ENCODE measurements around the gene MAP3K4. TPM values are rescaled to one million over a fixed set of nuclear protein-coding genes. Genes with fewer than 3 reads are reported as not detected.

MAP3K4 gene
- total RNA-seq, 1 donor from 2014 or later, result 41.2 TPM

GRCh38 chr6:161109366-161109765, 117.8 kb downstream of the MAP3K4 start:
- DNase-seq (ENCODE audit: low spot score), result no peak
- Mint-ChIP-seq H3K36me3 (ENCODE audit: low read depth, unreplicated experiment) (peaks cover 26% of the 10 kb centered on the region), H3K4me3 (ENCODE audit: unreplicated experiment) (no peak overlapping the region), H3K4me1 (ENCODE audit: unreplicated experiment) (no peaks in the 10 kb centered on the region), H3K27me3 (ENCODE audit: unreplicated experiment) (no peaks in the 10 kb centered on the region), H3K9me3 (ENCODE audit: unreplicated experiment) (no peaks in the 10 kb centered on the region), H3K27ac (ENCODE audit: unreplicated experiment) (no peak overlapping the region)
- no peak for TF ChIP-seq CTCF (IDR thresholded peaks at IDR 0.05; ENCODE audit: unreplicated experiment)

- Mint-ChIP-seq H3K4me3 (ENCODE audit: unreplicated experiment) (no peak overlapping the region), H3K36me3 (ENCODE audit: low read depth, unreplicated experiment) (peaks cover 29% of the 10 kb centered on the region), H3K9me3 (ENCODE audit: unreplicated experiment) (no peaks in the 10 kb centered on the region), H3K27me3 (ENCODE audit: unreplicated experiment) (no peaks in the 10 kb centered on the region), H3K4me1 (ENCODE audit: unreplicated experiment) (no peaks in the 10 kb centered on the region), H3K27ac (ENCODE audit: unreplicated experiment) (no peak overlapping the region)
- no peak for TF ChIP-seq CTCF (IDR thresholded peaks at IDR 0.05; ENCODE audit: unreplicated experiment)
- DNase-seq (ENCODE audit: low spot score), result no peak
Observed at GRCh38 chr6:161110028-161110779, 118.6 kb downstream of the MAP3K4 start.

GRCh38 chr6:161111261-161111660, 119.7 kb downstream of the MAP3K4 start:
- Mint-ChIP-seq H3K4me3 (ENCODE audit: unreplicated experiment) (no peak overlapping the region), H3K4me1 (ENCODE audit: unreplicated experiment) (peaks cover 3% of the 10 kb centered on the region), H3K36me3 (ENCODE audit: low read depth, unreplicated experiment) (peaks cover 40% of the 10 kb centered on the region), H3K27me3 (ENCODE audit: unreplicated experiment) (no peaks in the 10 kb centered on the region), H3K9me3 (ENCODE audit: unreplicated experiment) (no peaks in the 10 kb centered on the region), H3K27ac (ENCODE audit: unreplicated experiment) (no peak overlapping the region)
- no peak for TF ChIP-seq CTCF (IDR thresholded peaks at IDR 0.05; ENCODE audit: unreplicated experiment)
- DNase-seq (ENCODE audit: low spot score), result no peak

- H3K36me3 Mint-ChIP-seq (ENCODE audit: low read depth, unreplicated experiment), result peaks cover 41% of the 10 kb centered on the region
- no peaks in the 10 kb centered on the region for H3K9me3 Mint-ChIP-seq (ENCODE audit: unreplicated experiment)
- no peak overlapping the region for H3K4me3 Mint-ChIP-seq (ENCODE audit: unreplicated experiment)
- no peaks in the 10 kb centered on the region for H3K27me3 Mint-ChIP-seq (ENCODE audit: unreplicated experiment)
- no peak overlapping the region for H3K27ac Mint-ChIP-seq (ENCODE audit: unreplicated experiment)
- TF ChIP-seq CTCF (IDR thresholded peaks at IDR 0.05; ENCODE audit: unreplicated experiment), result no peak
- DNase-seq (ENCODE audit: low spot score), result no peak
- H3K4me1 Mint-ChIP-seq (ENCODE audit: unreplicated experiment), result peaks cover 3% of the 10 kb centered on the region
Observed at GRCh38 chr6:161115468-161115867, 123.9 kb downstream of the MAP3K4 start.

GRCh38 chr6:161116554-161116953, 125.0 kb downstream of the MAP3K4 start:
- Mint-ChIP-seq H3K4me1 (ENCODE audit: unreplicated experiment) (peaks cover 3% of the 10 kb centered on the region), H3K27ac (ENCODE audit: unreplicated experiment) (no peak overlapping the region), H3K4me3 (ENCODE audit: unreplicated experiment) (no peak overlapping the region), H3K36me3 (ENCODE audit: low read depth, unreplicated experiment) (peaks cover 47% of the 10 kb centered on the region), H3K9me3 (ENCODE audit: unreplicated experiment) (no peaks in the 10 kb centered on the region), H3K27me3 (ENCODE audit: unreplicated experiment) (no peaks in the 10 kb centered on the region)
- no peak for TF ChIP-seq CTCF (IDR thresholded peaks at IDR 0.05; ENCODE audit: unreplicated experiment)
- DNase-seq (ENCODE audit: low spot score), result no peak
